ENCODE results near the gene TCTA. TPM values are rescaled to one million over a fixed set of nuclear protein-coding genes. Genes with fewer than 3 reads are reported as not detected.
A peak's percentile ranks its signal among the peaks of the same experiment; 100 is the strongest.

Gene TCTA
- total and polyA plus RNA-seq, 9 of the 15 experiments (the other 6 are each of a cell fraction or from before 2014, with no cell fraction given), result 4.0 to 15.4 (median 8.2) TPM

GRCh38 chr3:49411535-49411967 lies 672 bp upstream of the TCTA start:
- H3K27ac ChIP-seq (ENCODE audit: extremely low read depth, low read depth, low read length), result peak overlapping the region; percentile 96
- DNase-seq (ENCODE audit: extremely low read depth in 1 of 4, low spot score in 3 of 4) (peak; percentile 51 to 75 (median 66)), FAIRE-seq (no peak), ATAC-seq (peak; percentile 46)
- H3K4me3 ChIP-seq, result peak overlapping the region; percentile 91
- H3K9me3 ChIP-seq (replicated peaks; ENCODE audit: control insufficient read depth, insufficient read depth, low read depth, low read length), result no peaks in the 10 kb centered on the region
- peaks cover 23 to 30% of the 10 kb centered on the region in 2 experiments; a peak in 4 of 5 replicates for H3K4me1 ChIP-seq (replicated peaks in 1 of 2; ENCODE audit: control insufficient read depth in 2 of 2, insufficient read depth in 2 of 2, low read length in 2 of 2)
- ChIA-PET CTCF (ENCODE audit: low intra/inter-chr PET ratio) (interaction anchor here (0.6 kb wide), 1 partner anchor 500 kb away, joined by 3 read pairs; no protein-coding TSS in a partner anchor), POLR2A (interaction anchor here (0.6 to 1.4 kb wide), 14 partner anchors 10 to 101 kb away, joined by 3 to 10 read pairs (median 4); partner anchors contain the start of genes AMT, NICN1 and USP4)
- H4K20me1 ChIP-seq (replicated peaks; ENCODE audit: control insufficient read depth, insufficient read depth, low read length), result peaks cover 26% of the 10 kb centered on the region
- no TSS peak for BruUV-seq (replicated peaks)
- WGBS (ENCODE audit: insufficient coverage, low coverage, missing lambda C conversion rate), result 0% methylated on average over 4 of the region's 59 CpGs
- peak overlapping the region; percentile 94 to 96 for H3K9ac ChIP-seq (ENCODE audit: insufficient read depth in 1 of 2, low read depth in 2 of 2, low read length in 2 of 2)
- in situ Hi-C loops (cut with MboI), result no loop called here
- intact Hi-C loops (cut with micrococcal nuclease), result no loop called here
- no peaks in the 10 kb centered on the region for H3K27me3 ChIP-seq (ENCODE audit: control insufficient read depth in 2 of 2, insufficient read depth in 2 of 2, low read length in 2 of 2)
- H2AFZ ChIP-seq (ENCODE audit: low read depth, low read length), result peak overlapping the region; percentile 87
- H3K4me2 ChIP-seq (ENCODE audit: insufficient read depth, low read length), result peak overlapping the region; percentile 94; the same call in 1 of the 2 replicates
- H3K79me2 ChIP-seq (ENCODE audit: control insufficient read depth, insufficient read depth, low read length), result peaks cover 68% of the 10 kb centered on the region
- H3K9me1 ChIP-seq (ENCODE audit: control insufficient read depth, insufficient read depth, low read length), result no peaks in the 10 kb centered on the region
- H3K36me3 ChIP-seq (ENCODE audit: control insufficient read depth, insufficient read depth, low read length), result peaks cover 25% of the 10 kb centered on the region; the same call in 2 of the 3 replicates
- TF ChIP-seq ZFP30 (CRISPR knock-in tag; IDR thresholded peaks at IDR 0.05; ENCODE audit: borderline replicate concordance) (no peak), HMGXB4 (CRISPR knock-in tag; IDR thresholded peaks at IDR 0.05) (peak; percentile 62; the same call in 1 of the 2 replicates), ATF7 (IDR thresholded peaks at IDR 0.05) (no peak), HOMEZ (CRISPR knock-in tag; IDR thresholded peaks at IDR 0.05) (no peak), ZNF311 (CRISPR knock-in tag; IDR thresholded peaks at IDR 0.05) (no peak), ZBTB11 (CRISPR knock-in tag; IDR thresholded peaks at IDR 0.05) (no peak; a peak in 1 of 6 replicates), NELFE (IDR thresholded peaks at IDR 0.05; ENCODE audit: insufficient read depth, insufficient read length) (no peak), TFAM (CRISPR knock-in tag; conservative IDR thresholded peaks at IDR 0.05) (no peak), ZBTB43 (CRISPR knock-in tag; IDR thresholded peaks at IDR 0.05) (no peak), CTBP1 (IDR thresholded peaks at IDR 0.05; ENCODE audit: borderline replicate concordance) (0 out of 2 replicates have a peak, but pooled peaks have one; percentile 7), KDM1A (IDR thresholded peaks at IDR 0.05) (no peak), MXD1 (CRISPR knock-in tag; IDR thresholded peaks at IDR 0.05; ENCODE audit: borderline replicate concordance, poor library complexity, severe bottlenecking) (no peak), NFIC (IDR thresholded peaks at IDR 0.05) (no peak)

All from K562 (cell line).